ENCODE results near the gene TRIM26. TPM values are rescaled to one million over a fixed set of nuclear protein-coding genes. Genes with fewer than 3 reads are reported as not detected.

The TRIM26 gene
- total and polyA plus RNA-seq, 2 of the 8 experiments (the other 6 are each of a cell fraction or from before 2014, with no cell fraction given), result 21.5 to 32.3 TPM

GRCh38 chr6:30234356-30234755, 21.1 kb upstream of the TRIM26 start (continued):
- TF ChIP-seq CHD7 (IDR thresholded peaks at IDR 0.05; ENCODE audit: insufficient replicate concordance, low read length) (no peak), JUND (IDR thresholded peaks at IDR 0.05; ENCODE audit: low read length) (no peak), EZH2 (IDR thresholded peaks at IDR 0.05; ENCODE audit: low read depth, low read length, severe bottlenecking) (no peak), YY1 (IDR thresholded peaks at IDR 0.05; ENCODE audit: low read depth, low read length) (no peak), HDAC6 (IDR thresholded peaks at IDR 0.05; ENCODE audit: low read depth, low read length) (no peak), MAX (IDR thresholded peaks at IDR 0.05) (no peak), PHF8 (conservative IDR thresholded peaks at IDR 0.05; ENCODE audit: low read depth, low read length) (no peak), ATF2 (IDR thresholded peaks at IDR 0.05; ENCODE audit: low read length) (no peak), NANOG (IDR thresholded peaks at IDR 0.05; ENCODE audit: insufficient read depth, low read depth, low read length, poor library complexity, severe bottlenecking) (no peak), SP1 (IDR thresholded peaks at IDR 0.05; ENCODE audit: low read depth, low read length) (no peak)
